Skeletal muscle satellite cell (primary cell): Measurements from ENCODE around the gene ZC3H12C.

Source experiments
- H3K27me3 ChIP-seq: 2 replicates; pipeline ENCODE4 v1.7.0; 2013; ENCODE audit warnings: low read length; ENCODE audit not compliant: control insufficient read depth, insufficient read depth
- H3K36me3 ChIP-seq: 2 replicates; pipeline ENCODE4 v1.7.0; 2013; ENCODE audit warnings: mild to moderate bottlenecking, control low read depth, low read length; ENCODE audit not compliant: insufficient read depth
- H3K4me1 ChIP-seq: 2 replicates; pipeline ENCODE4 v1.7.0; 2013; ENCODE audit warnings: low read length; ENCODE audit not compliant: control insufficient read depth, insufficient read depth
- H3K4me2 ChIP-seq: 2 replicates; pipeline ENCODE4 v1.7.0; 2013; ENCODE audit warnings: mild to moderate bottlenecking, low read length
- H3K4me3 ChIP-seq: 2 replicates; pipeline ENCODE4 v1.7.0; 2013; ENCODE audit warnings: low read length
- H3K9ac ChIP-seq: 2 replicates; pipeline ENCODE4 v1.7.0; 2013; ENCODE audit warnings: mild to moderate bottlenecking, low read depth, low read length, moderate library complexity
- H3K9me3 ChIP-seq: replicated peaks from 2 replicates; pipeline ENCODE4 v1.7.0; 2013; ENCODE audit warnings: mild to moderate bottlenecking, control low read depth, low read length

ZC3H12C gene

DNA sequence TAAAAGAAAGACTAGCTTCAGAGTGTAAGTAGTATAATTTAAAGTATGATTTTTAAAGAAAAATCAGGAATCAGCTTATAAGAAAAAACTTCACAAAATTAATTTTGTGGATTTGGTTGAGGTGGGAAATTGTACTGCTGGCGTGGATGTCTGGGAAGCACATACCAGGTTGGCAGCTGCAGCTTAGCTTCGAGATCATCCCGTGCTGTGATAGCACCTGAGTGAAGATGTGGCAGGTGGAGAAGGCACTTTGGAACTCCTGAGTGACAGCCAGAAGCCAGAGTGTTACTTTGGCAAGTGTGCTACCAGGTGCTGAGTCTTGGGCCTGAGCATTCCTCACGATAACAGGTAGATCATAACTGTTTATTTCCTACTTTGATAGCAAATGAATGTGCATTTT, 17.7 kb downstream of the ZC3H12C start:
- Histone ChIP-seq H3K9ac (no peak overlapping the region), H3K4me2 (no peak overlapping the region), H3K36me3 (peaks cover 9% of the 10 kb centered on the region), H3K27me3 (no peaks in the 10 kb centered on the region), H3K9me3 (no peaks in the 10 kb centered on the region), H3K4me1 (peaks cover 10% of the 10 kb centered on the region), H3K4me3 (no peak overlapping the region)

DNA sequence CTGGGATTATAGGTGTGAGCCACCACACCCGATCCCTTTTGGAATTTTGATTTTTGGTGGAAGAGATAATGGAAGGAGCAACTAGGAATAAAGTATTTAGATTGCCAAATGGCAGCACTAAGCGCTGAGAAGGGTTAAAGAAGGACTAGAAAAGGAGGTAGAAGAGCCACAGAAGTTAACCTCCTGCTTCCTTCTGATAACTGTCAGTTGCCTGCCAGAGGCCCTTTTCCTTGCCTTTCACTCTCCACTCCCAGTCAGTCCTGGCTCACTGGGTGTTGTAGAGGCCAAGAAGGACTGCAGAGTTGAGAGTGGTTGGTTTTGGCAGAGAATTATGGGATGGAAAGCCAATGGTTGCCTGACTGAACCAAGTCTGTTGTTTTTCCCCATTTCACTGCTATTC, 19.3 kb downstream of the ZC3H12C start:
- Histone ChIP-seq H3K4me2 (no peak overlapping the region), H3K4me1 (peaks cover 10% of the 10 kb centered on the region), H3K36me3 (peaks cover 12% of the 10 kb centered on the region), H3K27me3 (no peaks in the 10 kb centered on the region), H3K4me3 (no peak overlapping the region), H3K9me3 (no peaks in the 10 kb centered on the region), H3K9ac (no peak overlapping the region)

DNA sequence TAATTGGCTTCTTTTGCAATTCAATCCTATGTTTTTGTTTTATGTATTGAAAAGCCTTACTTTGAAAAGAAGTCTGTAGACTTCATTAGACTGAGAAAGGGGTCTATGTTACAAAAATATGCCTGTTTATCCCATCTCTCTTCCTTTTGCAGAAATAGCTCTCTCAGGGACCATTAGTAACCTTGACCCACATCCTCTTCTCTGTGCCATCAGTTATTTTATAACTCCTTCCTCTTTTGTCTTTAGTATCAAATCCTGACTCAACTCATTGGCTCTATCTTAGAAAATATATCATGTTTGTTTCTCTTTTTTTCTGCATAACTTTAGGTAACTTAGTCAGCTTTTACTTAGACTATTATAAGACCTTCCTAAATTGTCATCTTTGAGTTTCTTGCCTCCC, 20.3 kb downstream of the ZC3H12C start:
- Histone ChIP-seq H3K9me3 (no peaks in the 10 kb centered on the region), H3K27me3 (no peaks in the 10 kb centered on the region), H3K4me2 (no peak overlapping the region), H3K36me3 (peaks cover 12% of the 10 kb centered on the region), H3K4me3 (no peak overlapping the region), H3K4me1 (peaks cover 10% of the 10 kb centered on the region), H3K9ac (no peak overlapping the region)

DNA sequence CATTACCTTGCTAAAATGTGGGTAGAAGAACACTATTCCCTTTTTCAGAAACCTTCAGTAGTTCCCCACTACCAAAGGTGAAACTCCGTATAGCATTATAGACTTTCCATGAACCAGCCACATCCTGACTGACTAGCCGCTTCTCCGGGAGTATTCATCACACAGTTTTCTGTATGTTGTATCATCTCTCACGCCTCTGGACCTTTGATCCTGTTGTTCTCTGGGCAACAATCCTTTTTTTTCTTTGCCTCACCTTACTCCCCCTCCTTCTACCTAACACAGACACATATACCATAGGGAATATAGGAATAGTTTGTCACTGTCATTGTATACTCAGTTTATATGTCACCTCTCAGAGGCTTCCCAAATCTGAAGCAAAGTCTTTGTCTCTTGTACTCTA, 20.8 kb downstream of the ZC3H12C start:
- H3K36me3 ChIP-seq = peaks cover 12% of the 10 kb centered on the region
- peaks cover 10% of the 10 kb centered on the region for H3K4me1 ChIP-seq
- H3K27me3 ChIP-seq = no peaks in the 10 kb centered on the region
- no peak overlapping the region for H3K4me3 ChIP-seq
- no peak overlapping the region for H3K4me2 ChIP-seq
- H3K9me3 ChIP-seq = no peaks in the 10 kb centered on the region
- no peak overlapping the region for H3K9ac ChIP-seq

DNA sequence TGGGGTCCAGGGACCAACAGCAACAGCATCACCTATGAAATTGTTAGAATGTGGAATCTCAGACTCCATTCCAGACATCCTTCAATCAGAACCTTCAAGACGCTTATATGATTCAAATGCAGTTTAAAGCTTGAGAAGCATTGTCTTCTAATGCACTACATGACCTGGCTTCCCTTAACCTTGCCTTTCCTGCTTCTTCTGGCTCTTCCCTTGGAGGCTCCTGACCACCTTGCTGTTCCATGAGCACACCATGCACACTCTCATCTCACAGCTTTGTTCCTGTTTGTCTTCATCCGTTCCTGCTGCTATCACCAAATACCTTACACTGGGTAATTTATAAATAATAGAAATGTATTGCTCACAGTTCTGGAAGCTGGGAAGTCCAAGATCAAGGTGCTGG, 26.1 kb downstream of the ZC3H12C start:
- Histone ChIP-seq H3K4me2 (no peak overlapping the region), H3K27me3 (no peaks in the 10 kb centered on the region), H3K36me3 (peaks cover 24% of the 10 kb centered on the region), H3K4me3 (no peak overlapping the region), H3K9me3 (no peaks in the 10 kb centered on the region), H3K9ac (no peak overlapping the region), H3K4me1 (peaks cover 39% of the 10 kb centered on the region)

DNA sequence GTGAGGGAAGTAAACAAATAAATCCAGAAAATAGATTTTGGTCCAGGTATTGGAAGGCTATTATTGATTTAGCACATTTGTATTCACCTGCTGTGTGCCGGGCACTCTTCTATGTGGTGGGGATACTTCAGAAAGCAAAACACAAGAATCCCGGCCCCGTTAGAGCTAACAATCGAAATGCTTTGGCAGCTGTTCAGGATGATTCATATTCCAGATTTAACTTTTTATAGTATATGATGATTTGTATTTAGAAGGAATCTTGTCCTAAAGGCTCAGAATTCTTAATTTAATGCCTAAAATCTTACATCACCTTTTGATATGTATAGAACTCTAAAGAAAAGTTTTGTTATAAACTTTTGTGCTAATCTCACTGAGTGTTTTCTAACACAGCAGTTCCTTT, 28.0 kb downstream of the ZC3H12C start:
- peak overlapping the region; percentile 65 for H3K9ac ChIP-seq
- H3K9me3 ChIP-seq = no peaks in the 10 kb centered on the region
- H3K4me2 ChIP-seq = peak overlapping the region; percentile 63
- peaks cover 25% of the 10 kb centered on the region for H3K36me3 ChIP-seq
- peak overlapping the region; percentile 49 for H3K4me3 ChIP-seq
- no peaks in the 10 kb centered on the region for H3K27me3 ChIP-seq
- H3K4me1 ChIP-seq = peaks cover 58% of the 10 kb centered on the region

DNA sequence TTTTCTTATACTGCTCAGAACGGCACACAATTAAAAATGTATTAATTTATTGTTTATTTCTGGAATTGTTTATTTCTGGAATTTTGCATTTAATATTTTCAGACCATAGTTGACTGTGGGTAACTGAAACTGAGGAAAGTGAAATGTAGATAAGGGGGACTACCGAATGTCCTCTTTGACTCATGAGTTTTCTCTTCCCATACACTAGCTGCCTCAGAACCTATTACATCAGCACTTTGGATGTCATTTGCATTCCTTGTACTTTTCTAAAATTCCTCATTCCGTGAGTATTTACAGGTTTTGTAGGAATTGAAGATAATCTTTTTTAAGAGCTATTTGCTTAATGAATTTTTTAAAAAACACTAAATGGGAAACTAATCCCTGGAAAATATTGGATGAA, 29.8 kb downstream of the ZC3H12C start:
- H3K9me3 ChIP-seq = no peaks in the 10 kb centered on the region
- peak overlapping the region; percentile 51 for H3K9ac ChIP-seq
- H3K36me3 ChIP-seq = peaks cover 22% of the 10 kb centered on the region
- H3K27me3 ChIP-seq = no peaks in the 10 kb centered on the region
- H3K4me1 ChIP-seq = peaks cover 73% of the 10 kb centered on the region
- H3K4me3 ChIP-seq = no peak overlapping the region
- peak overlapping the region; percentile 29 for H3K4me2 ChIP-seq

DNA sequence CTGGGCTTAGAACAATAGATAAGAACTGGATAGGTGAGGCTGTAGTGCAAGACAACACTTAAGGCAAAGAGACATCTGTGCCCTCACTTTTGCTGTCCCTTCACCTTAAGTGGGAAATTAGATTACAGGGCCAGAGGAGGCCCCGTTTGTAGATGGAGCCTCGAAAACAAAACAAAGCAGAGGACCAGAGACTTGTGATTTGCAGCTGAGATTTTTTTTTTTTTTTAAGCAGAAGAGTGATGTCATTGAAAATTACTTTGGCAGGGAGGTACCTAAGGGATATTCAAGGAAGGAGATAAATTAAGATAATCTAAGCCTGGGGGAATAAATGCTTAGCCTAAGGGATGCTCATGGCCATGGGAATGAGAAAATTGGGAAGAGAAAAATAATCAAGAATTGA, 31.4 kb downstream of the ZC3H12C start:
- no peaks in the 10 kb centered on the region for H3K27me3 ChIP-seq

DNA sequence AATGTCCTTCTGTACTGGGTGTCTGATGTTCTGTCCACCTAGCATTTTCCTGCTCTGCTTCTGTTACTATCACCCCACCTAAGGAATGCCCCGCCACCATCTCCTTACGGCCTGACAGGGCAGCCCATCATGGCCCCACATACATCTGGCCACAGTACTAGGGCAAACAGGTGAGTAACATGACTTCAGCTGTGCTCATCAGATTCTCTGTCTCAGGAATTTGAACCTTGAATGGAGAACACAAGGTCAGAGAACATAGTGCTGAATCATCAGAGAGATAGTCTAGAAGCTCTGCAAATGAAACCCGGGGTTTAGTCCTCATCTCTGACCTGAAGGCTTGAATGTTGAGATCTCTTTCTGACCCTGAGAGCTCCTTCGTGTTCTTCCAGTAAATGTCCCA, 32.4 kb downstream of the ZC3H12C start:
- H3K4me2 ChIP-seq = peak overlapping the region; percentile 64

More for the DNA sequence above, 31.4 kb downstream of the ZC3H12C start:
- H3K4me2 ChIP-seq = no peak overlapping the region
- no peak overlapping the region for H3K9ac ChIP-seq
- no peaks in the 10 kb centered on the region for H3K9me3 ChIP-seq
- no peak overlapping the region for H3K4me3 ChIP-seq
- H3K36me3 ChIP-seq = peaks cover 18% of the 10 kb centered on the region
- peaks cover 88% of the 10 kb centered on the region for H3K4me1 ChIP-seq

DNA sequence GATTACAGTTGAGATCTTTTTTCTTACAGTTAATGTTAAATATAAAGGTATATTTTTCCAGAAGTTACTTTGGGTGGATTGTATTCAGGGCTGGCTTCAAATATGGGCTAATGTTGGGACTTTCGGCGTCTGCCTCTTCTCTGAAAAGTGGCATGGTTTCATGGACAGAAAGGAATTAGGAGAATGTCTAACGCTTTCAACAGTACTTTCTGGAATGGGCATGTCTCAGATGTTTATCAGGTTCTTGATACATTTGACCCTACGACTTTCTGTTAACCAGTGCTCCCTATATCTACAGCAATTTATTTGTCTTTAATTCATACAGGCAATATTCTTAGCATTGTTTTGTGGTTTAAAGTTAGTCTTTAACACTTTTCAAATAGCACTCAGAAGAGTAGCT, 33.7 kb downstream of the ZC3H12C start:
- Histone ChIP-seq H3K4me2 (no peak overlapping the region), H3K9me3 (no peaks in the 10 kb centered on the region), H3K9ac (no peak overlapping the region), H3K27me3 (no peaks in the 10 kb centered on the region), H3K4me3 (no peak overlapping the region), H3K36me3 (peaks cover 29% of the 10 kb centered on the region), H3K4me1 (peaks cover 85% of the 10 kb centered on the region)

More for the DNA sequence above, 32.4 kb downstream of the ZC3H12C start:
- Histone ChIP-seq H3K4me3 (no peak overlapping the region), H3K4me1 (peaks cover 92% of the 10 kb centered on the region), H3K9me3 (no peaks in the 10 kb centered on the region), H3K36me3 (peaks cover 17% of the 10 kb centered on the region), H3K9ac (peak overlapping the region; percentile 58), H3K27me3 (no peaks in the 10 kb centered on the region)

DNA sequence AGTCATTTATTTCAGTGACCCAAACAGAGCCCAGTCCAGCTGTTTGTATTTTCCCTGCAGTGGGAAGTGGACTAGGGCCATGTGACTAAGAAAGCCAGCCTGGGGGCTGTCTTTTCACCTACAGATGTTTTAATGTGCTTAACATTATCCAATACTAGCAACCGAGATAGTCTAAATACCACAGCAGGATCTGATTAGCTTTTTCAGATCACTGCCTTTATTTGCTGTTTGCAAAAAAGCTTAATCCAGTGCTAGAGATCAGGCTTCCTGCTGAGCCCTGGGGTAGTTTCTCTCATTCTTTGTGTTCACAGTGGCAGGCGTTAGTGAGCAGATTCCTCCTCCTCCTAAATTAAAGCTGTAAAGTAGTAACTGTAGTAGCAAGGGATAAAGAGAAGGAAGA, 35.0 kb downstream of the ZC3H12C start:
- peaks cover 76% of the 10 kb centered on the region for H3K4me1 ChIP-seq
- no peaks in the 10 kb centered on the region for H3K9me3 ChIP-seq
- no peaks in the 10 kb centered on the region for H3K27me3 ChIP-seq
- H3K9ac ChIP-seq = peak overlapping the region; percentile 64
- H3K4me2 ChIP-seq = peak overlapping the region; percentile 42
- no peak overlapping the region for H3K4me3 ChIP-seq
- peaks cover 23% of the 10 kb centered on the region for H3K36me3 ChIP-seq

DNA sequence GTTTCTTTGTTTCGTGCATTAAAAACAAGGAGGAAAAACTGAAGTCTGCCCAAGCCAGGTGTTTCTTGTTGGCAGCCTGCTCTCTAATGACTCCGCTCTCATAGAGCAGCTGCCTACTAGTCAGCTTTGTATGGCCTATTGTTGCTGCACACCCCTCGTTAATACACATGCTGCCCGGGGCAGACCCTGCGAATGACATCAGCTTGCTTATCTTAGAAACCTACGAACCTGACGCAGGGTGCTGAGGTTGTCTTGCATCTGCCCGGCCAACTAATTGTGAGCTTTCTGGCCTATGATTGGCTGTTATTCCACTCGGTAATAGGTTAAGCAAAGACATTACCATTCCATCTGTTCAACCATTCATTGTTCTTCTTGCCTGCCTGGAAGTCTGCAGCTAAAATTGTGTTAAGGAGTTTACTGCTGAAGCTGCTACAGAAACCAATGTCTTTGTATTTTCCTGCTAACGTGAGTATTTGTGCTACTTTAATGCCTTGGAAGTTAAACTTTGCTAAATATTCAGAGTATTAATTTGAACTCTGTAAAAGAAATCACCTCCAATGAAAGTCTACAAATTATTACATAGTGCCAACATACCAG, 37.5 kb downstream of the ZC3H12C start:
- Histone ChIP-seq H3K9ac (no peak overlapping the region), H3K9me3 (no peaks in the 10 kb centered on the region), H3K36me3 (peaks cover 15% of the 10 kb centered on the region), H3K4me2 (peak overlapping the region; percentile 12), H3K27me3 (no peaks in the 10 kb centered on the region), H3K4me1 (peaks cover 59% of the 10 kb centered on the region), H3K4me3 (no peak overlapping the region)
